HG03175 (cell line): ENCODE data around the gene MMP24OS.
"Not testable (repeated sequence)": the region's sequence is repeated elsewhere in the genome, so short reads cannot be mapped to it uniquely, and the experiment has no call there.

Experiments used
- ATAC-seq: cut with Tn5 transposase; IDR thresholded peaks from one replicate; pipeline ENCODE4 v1.9.1; 2021; ENCODE audit warnings: mild to moderate bottlenecking, moderate library complexity; ENCODE audit not compliant: unreplicated experiment

Gene MMP24OS

DNA sequence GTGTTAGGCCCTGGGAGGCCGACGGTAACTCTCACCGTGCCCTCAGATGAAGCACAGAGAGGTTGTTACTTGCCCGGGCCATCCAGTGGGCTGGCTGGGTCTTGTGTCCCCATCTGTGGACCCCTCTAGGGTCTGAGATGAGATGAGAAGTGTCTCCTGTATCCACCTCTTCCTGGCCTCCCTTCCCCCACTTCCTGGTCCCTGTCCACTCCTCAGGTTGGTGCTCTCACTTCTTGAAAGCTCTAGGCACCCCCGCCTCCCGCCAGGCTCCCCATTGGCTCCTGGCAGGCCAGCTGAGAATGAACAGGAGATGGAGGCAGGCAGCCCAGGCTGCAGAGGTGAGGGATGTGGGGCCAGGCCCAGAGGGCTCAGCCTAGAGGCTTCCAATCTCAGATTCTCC, 1.5 kb downstream of the MMP24OS start:
- no peak for ATAC-seq

DNA sequence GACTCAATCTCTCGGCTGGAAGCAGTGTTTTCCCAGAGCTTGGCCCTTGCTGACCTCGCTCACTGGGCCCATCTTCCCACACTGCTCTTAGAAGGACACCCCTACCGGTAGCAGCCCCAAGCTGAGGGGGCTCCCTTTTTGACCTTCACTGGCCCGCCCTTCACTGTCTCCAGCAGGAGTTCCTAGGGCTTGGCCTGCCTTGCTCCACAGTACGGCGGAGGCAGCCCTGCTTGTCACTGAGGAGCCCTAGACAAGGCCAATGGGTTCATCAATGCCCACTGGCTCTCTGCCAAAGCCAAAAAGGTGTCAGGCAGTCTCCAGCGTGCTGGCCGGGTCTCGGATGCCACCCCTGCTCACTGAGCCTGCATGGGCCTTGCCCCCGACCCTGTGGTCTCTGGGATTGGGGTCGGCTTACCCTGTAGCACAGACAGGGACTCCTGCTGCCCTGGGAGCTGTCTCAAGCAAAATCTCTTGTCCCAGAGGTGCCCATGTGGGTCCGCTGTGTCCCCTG, 2.1 kb downstream of the MMP24OS start:
- ATAC-seq: no peak

DNA sequence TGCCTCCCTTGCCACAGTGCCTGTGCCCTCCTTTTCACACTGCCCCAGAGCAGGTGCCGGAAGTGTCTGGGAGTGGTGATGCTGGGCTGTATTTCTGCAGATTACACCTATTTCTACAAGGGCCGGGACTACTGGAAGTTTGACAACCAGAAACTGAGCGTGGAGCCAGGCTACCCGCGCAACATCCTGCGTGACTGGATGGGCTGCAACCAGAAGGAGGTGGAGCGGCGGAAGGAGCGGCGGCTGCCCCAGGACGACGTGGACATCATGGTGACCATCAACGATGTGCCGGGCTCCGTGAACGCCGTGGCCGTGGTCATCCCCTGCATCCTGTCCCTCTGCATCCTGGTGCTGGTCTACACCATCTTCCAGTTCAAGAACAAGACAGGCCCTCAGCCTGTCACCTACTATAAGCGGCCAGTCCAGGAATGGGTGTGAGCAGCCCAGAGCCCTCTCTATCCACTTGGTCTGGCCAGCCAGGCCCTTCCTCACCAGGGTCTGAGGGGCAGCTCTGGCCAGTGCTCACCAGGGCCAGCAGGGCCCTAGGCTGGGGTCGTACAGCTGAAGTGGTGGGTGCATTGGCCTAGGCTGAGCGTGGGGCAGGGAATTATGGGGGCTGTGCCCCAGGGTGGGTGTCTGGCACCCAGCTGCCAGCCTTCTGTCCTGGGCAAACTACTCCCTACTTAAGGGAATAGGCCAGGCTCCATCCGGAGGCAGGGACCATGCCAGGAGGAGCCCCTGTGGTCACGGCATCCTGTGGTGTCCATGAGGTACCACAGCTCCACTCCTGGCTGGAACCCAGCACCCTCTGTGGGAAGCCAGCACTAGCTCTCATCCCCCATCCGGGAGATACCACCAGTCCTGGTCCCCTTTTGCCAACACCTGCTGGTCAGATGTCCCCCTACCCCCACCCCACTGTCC, 3.5 kb downstream of the MMP24OS start:
- no peak for ATAC-seq

DNA sequence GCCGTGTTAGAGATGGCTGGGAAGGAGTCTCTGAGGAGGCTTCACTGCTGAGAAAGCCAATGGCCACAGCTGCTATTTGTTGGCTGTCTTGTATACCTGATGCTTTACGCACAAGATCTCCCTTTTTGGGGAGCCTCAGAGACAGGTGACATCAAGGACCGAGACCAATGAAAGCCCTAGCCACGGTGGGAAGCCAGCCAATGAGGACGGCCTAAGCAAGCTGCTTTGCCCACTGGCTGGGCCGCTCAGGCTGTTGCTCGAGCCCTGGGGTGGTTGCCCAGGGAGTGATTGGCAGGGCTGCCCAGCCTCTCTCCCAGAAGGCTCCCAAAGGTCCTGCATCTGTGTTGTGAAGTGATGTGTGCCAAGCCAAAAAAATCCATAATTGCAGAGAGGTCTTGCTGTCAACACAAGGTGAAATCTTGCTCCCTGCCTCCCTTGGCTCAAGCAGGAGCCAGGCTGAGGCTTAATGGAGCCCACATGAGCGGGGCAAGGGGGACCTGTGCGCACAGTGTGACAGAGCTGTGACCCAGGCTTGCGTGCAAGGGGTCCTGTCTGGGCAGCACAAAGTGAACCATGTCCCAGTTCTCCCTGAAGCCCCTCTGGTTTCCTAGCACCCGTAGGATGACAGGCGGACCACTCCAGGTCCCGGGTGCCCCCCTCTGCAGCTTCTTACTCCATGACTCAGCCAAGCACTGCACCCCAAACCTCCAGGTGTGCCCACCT, 4.3 kb downstream of the MMP24OS start:
- ATAC-seq: no peak

DNA sequence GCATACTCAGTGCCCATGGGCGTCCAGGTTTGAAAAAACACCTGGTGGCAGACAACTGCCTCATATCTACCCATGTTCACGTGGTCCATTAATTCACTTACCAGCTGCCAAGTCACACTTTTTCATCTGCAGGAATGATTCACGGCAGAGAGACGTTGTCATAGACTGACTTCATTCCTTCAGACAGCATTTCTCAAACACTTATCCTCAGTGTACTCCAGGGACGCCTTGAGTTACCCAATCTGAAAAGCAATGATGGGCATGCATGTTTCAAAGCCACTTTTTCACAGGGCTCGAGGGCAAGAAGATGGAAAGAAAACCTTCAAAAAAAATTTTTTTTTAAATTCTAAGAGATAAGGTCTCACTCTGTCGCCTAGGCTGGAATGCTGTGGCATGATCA, 6.0 kb downstream of the MMP24OS start:
- no peak for ATAC-seq

DNA sequence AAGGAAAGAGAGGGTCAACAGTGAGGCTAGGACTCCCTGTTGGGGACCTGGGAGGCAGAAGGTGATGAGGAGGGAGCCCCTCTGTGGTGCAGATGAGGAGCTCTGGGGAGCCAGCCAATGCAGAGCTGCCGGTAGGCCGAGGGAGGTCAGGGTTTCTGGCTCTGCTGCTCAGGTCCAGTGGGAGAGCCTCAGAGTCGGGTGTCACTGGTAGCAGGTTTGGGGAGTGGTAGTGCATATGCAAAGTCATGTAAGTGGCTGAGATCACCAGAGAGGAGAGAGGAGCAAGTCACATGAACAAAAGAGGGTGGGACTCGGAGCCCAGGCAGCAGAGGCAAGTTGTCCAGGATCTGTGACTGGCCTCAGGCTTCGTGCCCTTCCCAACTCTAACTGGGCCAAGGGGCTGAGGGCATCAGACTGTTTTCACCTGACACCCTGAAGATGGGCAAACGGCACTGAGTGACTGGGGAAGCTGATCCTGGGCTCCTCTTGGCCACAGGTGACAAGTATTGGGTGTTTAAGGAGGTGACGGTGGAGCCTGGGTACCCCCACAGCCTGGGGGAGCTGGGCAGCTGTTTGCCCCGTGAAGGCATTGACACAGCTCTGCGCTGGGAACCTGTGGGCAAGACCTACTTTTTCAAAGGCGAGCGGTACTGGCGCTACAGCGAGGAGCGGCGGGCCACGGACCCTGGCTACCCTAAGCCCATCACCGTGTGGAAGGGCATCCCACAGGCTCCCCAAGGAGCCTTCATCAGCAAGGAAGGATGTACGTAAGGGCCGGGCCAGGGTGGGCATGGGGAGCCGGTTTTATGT, 6.6 kb downstream of the MMP24OS start:
- ATAC-seq: no peak

DNA sequence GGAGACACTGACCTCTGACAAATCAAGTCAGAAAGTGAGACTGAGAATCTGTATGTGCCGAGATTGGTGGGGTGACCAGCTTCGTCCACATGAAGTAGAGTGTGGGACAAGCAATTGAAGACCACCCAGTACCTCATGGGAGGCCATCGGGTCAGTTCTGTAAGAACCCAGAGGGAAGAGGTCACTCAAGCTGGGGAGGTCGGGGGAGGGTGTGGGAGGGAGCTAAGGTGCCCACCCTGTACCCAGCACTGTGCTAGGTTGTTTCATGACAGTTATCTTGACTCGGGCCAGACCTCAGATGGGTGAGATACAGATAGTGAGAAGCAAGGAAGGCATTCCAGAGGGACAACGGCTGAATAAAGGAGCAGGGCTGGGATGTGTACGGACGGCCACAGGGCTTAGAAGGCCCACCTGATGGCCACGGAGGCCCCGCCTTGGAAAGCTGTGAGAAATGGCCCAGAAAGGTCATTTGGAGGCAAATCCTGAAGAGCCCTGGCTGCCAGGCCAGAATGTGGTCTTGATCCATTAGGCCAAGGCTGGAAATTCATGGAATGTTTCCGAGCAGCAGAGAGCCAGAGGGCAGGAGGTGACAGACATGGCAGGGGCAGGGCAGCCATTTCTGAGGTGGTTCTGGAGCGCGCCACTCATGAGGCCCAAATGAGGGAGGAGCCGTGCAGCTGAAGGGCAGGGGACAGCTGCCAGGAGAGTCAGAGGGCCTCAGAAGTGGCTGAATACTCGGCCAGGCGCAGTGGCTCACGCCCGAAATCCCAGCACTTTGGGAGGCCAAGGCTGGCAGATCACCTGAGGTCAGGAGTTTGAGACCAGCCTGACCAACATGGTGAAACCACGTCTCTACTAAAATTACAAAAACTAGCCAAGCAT, 7.7 kb downstream of the MMP24OS start:
- no peak for ATAC-seq

DNA sequence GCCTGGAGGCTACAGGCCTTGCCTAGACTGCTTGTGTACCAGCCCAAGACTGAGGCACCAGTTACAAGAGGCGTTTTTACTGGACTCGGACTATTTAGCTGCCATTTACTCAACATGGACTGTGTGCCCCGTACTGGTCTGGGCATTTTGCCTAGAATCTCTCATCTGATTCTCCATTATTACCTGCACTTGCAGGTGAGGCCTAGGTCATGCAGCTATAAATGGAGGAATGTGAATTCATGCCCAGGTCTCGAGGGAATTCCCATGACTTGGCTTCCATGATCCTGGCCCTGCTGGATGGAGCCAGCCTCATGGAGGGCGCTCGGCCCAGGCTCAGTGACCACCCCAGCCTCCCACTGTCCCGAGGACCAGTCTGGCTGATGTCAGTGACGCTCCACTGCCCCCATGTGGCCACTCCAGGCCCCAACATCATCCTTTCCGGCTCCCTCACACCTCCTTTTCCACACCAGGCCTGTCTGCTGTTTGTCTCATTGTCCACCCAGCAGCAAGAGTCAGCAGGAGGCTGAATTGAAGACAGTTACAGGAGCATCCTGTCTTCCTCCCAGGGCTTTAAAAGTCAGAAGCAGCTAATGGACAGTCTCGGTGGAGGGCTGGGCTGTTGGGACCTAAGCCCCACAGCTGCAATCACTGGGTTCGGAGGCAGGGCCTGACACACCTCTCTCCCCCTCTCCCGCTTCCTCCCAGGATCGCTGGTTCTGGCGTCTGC, 8.7 kb downstream of the MMP24OS start:
- no peak for ATAC-seq

DNA sequence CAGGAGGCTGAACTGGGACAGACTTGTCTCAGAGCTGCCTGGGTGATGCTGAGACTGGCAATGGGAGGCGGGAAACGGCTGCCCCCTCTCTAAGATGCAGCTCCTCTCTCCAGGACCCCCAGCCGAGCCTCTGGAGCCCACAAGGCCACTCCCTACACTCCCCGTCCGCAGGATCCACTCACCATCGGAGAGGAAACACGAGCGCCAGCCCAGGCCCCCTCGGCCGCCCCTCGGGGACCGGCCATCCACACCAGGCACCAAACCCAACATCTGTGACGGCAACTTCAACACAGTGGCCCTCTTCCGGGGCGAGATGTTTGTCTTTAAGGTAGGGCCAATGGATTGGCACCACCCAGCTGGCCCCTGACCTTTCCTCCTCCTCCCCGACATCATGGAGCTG, 10.8 kb downstream of the MMP24OS start:
- no peak for ATAC-seq

DNA sequence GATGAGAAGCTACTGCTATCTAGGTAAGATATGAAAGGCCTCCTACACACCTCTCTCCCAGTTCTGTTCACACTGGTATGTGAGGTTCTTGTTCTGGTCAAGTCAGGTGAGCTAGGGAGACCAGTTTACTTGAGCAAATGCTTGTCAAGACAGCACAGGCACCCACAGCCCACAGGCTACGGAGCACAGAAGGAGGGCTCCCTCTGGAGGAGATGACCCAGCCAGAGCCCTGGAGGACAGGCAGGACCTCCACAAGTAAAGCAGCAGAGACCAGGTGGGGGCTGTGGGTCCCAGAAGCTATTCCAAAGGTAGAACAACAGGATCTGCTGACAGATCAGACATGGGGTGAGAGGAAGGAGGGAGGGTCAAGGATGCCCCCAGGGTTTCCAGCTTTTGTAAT, 13.2 kb downstream of the MMP24OS start:
- no peak for ATAC-seq

DNA sequence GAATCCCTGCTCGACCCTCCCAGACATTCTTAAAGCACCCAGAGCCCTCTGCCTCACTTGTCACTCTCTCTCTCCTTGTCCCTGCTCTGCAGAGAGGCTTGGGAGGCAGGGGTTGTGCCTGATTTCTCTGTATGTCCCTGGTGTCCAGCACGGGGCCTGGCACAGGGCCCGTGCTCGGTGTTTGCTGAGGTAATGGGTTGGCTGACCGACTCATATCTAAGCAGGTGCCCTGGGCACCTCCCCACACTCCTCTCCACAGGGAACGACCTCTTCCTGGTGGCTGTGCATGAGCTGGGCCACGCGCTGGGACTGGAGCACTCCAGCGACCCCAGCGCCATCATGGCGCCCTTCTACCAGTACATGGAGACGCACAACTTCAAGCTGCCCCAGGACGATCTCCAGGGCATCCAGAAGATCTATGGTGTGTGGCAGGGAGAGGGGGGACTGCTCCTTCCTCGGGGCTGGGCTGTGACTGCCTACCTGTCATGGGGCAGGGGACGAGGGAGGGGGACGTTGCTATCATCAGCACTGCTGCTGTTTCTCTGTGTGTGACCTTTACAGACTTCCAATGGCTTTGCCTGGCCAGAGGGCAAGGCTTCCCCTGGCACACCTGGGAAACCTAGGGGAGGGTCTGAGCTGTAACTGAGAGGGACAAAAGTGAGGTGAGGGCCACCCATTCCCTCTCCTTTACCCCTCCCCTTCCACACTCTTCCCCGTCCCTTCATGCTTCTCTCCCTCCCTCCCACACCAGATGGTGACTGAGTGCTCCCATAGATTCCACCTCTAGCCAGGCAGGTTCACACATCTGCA, 14.2 kb downstream of the MMP24OS start:
- ATAC-seq: no peak

DNA sequence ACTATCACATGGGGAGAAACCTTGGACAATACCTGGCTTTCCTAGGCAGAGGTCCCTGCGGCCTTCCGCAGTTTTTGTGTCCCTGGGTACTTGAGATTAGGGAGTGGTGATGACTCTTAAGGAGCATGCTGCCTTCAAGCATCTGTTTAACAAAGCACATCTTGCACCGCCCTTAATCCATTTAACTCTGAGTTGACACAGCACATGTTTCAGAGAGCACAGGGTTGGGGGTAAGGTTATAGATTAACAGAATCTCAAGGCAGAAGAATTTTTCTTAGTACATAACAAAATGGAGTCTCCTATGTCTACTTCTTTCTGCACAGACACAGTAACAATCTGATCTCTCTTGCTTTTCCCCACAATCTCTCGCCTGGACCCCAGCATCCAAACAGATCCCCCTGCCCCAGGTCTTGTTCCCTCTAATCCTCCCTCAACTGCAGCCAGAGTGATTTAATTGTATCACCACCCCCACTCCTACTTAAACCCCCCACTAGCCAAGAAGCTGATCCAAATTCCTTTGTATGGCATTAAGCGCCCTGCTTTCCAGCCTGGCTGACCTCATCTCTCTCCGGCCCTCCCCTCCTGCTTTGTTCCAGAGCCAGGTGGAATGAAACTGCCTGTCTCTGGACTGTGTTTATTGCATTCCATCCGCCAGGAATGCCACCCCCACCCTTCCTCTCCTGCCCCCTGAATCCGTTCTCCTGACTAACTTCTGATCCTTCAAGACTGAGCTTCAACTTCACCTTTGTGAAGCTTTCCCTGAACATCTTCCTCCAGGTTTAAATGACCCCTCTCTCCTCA, 15.0 kb downstream of the MMP24OS start:
- ATAC-seq: not testable (repeated sequence)

DNA sequence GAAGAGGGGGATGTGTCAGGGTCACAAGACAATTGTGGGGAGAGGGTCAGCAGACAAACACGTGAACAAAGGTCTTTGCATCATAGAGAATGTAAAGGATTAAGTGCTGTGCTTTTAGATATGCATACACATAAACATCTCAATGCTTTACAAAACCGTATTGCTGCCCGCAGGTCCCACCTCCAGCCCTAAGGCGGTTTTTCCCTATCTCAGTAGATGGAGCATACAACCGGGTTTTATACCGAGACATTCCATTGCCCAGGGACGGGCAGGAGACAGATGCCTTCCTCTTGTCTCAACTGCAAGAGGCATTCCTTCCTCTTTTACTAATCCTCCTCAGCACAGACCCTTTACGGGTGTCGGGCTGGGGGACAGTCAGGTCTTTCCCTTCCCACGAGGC, 15.6 kb downstream of the MMP24OS start:
- ATAC-seq: not testable (repeated sequence)

DNA sequence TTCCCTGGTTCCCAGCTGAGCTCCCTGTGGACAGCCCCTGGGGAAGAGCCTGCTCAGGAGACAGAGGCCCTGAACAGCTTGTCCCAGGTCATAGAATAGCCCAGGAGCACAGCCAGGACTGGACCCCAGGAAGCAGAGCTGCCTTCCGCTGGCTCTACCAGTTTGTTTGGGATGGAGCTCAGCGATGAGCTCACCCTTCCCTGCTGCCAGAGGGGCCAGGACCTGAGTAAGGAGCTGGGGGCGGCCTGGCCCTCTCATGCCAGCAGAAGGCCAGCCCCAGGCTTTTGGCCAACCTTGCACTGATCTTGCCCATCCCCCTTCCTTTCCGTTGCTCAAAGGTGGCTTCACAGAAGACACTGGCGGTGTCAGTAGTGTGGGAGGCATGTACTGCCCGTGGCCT, 17.5 kb downstream of the MMP24OS start:
- no peak for ATAC-seq

DNA sequence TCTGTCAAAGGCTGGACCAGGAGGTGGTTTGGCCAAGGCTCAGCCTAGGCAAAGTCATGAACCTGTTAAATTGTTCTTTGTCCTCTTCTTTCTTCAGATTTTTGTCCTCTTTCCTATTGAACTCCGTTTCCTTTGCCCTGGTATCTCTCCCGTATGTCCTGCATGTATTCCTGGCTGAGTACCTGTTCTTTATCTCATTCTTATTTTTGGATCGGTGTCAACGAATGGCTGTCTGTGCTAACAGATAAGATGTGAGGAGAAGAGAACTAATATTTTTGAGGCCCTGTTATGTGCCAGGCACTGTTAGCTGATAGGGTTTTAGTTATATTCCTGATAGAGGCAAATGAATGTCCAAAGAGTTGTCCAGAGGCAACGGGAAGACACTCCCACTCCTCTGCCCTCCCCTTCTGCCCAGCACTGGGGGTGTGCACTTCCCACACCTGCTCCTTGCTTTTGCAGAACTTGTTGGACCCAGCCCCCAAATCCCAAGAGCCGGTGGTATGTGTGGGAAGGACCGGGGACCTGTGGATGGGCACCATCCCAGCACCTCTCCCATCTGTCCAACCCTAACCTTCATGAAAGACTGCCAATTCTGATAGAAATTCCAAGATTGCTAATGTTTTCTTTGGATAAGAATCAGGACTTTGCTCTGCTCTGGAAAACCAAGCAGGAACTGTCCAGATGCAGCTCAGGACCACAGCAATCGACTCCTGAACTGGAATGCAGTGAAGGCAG, 20.6 kb downstream of the MMP24OS start:
- ATAC-seq: no peak

DNA sequence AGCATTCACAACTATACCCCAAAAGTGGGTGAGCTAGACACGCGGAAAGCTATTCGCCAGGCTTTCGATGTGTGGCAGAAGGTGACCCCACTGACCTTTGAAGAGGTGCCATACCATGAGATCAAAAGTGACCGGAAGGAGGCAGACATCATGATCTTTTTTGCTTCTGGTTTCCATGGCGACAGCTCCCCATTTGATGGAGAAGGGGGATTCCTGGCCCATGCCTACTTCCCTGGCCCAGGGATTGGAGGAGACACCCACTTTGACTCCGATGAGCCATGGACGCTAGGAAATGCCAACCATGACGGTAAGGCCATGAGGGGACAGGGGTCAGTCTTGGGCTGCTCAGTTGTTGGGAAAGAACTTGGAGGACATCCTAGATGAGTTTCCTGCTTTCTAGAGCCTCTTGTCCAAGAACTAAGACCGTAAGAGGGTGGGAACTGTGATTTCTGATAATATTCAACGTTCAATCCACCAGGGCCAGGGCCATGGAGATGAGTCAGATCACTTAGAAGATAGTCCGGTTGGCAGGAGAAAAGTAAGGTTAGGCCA, 23.4 kb downstream of the MMP24OS start:
- ATAC-seq: no peak

DNA sequence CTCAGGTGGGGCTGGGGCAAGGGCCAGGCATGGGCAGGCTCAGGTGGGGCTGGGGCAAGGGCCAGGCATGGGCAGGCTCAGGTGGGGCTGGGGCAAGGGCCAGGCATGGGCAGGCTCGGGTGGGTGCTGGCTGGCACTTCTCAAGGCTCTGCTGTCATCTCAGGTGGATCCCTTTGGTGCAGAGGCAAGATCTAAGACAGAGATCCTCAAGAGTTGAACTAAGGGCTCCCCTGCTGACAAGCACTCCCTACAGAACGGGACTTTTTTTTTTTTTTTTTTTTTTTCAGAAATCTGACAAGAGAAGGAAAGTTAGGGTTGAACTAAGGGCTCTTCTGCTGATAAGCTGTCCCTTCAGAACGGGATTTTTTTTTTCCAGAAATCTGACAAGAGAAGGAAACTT, 24.9 kb downstream of the MMP24OS start:
- no peak for ATAC-seq
